Bone marrow (tissue), 2 donors: Measurements from ENCODE around the gene WDR82.

Experiments
- DNase-seq, 2 donors: peaks; one replicate each; lab custom pipeline; 2025; lab: John Stamatoyannopoulos, UW

The WDR82 gene

DNA sequence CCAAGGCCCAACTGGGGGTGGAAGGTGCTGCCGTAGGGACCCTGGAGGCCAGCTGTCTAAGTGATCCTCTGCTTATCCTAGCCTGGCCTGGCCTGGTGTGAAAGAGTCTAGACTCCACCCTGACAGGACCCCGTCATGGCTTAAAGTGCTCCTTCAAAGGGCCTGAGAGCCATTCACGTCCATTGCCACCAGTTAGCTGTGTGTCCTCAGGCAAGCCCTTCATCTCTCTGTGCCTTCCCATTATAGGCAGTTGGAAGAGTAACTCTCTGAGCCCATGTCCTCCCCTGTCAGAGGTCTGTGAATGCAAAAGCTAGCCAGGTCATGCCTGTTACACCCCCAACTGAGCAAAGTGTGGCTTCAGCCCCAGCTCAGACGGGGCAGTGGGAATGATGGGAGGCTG, 28.5 kb upstream of the WDR82 start:
- DNase-seq = no peak

DNA sequence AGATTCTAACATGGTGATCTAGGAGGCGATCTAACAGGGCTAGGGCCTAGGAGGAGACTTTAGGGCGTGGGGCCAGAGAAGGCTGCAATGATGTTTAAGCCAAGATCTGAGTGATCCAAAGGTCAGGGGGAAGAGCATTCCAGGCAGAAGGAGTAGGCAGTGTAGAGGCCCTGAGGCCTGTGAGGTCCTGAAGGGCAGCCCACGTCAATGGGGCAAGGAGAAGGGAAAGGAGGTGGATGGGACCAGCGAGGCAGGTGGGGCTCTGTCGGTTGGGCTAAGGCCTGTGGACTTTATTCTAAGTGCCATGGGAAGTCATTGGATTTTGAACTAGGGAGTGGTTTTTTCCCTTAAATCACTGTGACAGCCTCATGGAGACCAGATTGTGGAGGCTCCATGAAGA, 27.5 kb upstream of the WDR82 start:
- no peak for DNase-seq

DNA sequence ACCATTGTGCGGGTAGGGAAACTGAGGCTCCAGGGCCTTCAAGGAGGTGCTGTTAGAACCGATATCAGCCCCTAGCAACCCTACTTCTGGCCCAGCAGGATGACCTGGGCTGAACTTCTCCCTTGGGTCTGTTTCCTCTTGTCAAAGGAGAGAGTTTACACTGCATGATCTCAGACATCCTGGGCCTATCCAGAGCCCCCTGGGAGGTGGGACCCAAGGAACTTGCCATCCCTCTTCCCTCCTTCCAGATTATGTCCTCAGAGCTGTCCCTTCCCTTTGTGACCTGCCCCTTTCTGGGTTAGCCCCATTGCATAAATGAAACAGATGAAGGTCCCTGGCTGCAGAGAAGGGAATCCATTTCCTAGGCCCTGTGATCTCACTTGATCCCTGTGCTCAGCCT, 25.4 kb upstream of the WDR82 start:
- DNase-seq = no peak

DNA sequence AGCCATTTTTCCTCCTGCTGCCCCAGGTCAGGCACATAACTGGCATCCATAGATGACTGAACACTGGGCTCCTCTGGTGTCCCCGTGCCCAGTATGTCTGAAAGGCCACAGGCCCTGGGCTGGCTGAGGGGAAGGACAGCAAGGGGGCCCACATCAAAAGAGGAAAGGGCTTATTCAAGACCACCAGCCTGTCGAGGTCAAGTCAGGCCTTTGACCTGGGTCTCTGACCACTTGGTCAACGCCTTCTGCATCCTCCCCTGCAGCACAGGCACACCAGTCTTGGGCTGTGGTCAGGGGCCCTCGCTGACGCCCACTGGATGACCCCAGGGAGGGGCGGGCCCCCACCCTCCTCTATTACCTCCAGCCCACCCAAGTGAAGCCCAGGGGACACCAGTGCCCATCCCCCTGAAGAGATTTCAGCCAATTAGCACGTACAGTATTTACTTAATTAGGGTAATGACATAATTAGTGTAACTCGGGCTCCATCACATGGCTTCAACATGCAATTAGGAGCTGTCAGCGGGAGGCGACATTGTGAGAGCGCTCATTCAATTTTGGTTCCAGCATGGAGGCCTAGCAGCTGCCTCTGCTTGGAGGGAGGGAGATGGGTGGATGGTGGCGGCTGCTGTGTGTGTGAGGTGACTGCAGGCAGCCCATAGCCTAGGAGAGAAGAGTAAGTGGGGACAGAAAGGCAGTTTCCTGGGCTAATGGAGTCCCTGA, 24.1 kb upstream of the WDR82 start:
- DNase-seq = no peak

DNA sequence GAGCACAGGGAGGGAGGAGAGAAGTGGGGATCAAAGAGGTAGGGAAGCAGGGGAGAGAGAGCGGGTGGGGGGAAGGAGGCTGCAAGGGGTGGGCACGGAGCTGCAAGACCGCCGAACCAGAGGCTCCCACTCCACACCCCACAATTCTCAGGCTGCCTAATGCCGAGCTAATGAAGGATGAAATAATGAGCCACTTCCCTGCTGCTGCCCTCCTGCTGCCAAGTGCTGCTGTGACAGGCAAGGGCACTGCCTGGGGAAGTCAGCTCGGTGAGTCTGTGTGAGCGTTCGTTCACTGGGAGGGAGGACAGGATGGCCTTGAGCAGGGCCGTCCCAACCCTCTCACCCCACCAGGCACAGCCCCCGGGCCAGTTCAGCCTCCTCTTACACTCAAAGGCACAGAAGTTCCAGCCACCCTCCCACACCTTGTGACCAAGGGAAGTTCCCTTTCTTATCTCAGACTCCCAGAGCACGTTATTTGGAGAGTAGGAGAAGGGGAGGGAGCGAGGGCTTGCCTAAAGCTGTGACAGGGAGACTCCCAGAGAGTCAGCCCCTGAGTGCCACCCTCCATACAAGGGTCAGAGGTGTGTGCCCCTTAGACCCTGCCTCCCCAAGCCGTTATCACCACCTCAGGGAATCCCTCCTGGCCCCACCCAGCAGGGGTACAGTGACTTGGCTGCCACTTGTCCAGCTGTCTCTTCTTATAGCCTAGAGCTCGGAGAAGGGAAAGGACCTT, 21.6 kb upstream of the WDR82 start:
- peak in 1 of 2 donors; percentile 63 for DNase-seq

DNA sequence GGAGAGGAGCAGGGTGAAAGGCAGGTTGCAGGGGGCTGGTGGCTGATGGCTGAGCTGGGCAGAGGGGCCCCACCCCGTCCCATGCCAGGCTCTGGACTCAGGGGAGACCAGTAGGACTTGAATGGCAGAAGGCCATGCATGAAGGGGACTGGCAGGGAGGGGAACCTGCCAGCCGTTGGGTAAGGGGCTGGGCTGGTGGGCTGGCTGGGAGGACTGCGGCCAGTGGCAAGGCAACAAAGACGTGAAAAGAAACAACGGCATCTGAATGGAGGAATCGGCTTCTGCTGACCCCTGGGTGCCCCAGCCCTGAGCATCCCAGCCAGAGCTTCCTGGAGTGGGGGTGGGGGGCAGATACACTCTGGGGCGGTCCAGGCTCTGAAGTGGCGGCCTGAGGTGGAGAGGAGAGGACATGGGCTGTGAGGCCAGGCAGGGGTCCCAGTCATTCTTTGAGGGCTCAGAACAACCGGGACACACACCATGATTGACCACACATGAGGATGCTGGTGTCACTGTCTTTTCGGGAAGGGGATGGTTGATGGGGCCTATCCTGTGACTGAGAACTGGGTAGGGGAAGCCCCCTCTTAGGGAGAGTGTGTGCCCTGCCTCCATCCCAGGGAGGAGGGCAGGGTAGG, 20.9 kb upstream of the WDR82 start:
- no peak for DNase-seq

DNA sequence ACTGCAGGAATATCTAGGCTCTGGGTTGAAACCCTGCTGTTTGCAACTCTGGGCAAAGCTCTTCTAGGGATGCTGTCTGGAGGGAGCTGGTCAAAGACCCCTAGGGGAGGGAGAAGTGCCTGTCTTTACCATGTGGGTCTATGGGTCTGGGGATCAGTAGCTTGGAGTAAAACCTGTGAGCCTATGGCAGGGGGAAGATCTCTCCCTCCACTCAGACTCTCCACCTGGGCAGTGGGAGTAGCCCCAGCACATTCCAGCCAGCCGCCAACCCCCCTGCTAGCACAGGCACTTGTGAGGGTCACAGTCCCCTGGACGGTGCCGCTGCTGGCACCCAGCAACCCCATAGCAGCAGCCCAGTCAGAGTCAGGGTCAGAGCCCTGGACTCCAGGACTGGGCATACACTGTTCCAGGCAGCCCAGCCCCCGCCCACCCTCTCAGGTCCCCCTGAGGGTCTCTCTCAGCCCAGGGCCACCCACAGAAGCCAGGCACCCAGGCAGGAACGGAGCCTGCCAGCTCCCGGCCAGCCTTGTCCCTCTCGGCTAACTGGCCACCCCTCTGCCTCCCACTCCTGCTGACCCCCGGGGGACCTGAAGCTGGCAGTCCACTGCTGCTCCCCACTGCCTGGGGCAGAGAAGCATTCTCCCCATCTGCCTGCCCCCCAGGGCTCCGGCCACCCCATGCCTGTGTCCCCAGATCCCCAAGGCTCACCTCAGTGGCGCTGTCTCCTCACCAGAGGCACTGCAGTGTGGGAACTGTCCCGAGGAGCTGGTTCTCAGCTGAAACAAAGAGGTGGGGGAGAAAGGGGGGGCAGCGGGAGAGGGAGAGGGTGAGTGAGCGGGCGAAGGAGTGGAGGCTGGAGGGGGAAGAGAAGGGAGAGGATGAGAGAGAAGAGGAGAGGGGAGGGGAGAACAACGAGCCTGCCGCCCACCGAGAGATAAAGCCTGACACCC, 20.0 kb upstream of the WDR82 start:
- DNase-seq = no peak

DNA sequence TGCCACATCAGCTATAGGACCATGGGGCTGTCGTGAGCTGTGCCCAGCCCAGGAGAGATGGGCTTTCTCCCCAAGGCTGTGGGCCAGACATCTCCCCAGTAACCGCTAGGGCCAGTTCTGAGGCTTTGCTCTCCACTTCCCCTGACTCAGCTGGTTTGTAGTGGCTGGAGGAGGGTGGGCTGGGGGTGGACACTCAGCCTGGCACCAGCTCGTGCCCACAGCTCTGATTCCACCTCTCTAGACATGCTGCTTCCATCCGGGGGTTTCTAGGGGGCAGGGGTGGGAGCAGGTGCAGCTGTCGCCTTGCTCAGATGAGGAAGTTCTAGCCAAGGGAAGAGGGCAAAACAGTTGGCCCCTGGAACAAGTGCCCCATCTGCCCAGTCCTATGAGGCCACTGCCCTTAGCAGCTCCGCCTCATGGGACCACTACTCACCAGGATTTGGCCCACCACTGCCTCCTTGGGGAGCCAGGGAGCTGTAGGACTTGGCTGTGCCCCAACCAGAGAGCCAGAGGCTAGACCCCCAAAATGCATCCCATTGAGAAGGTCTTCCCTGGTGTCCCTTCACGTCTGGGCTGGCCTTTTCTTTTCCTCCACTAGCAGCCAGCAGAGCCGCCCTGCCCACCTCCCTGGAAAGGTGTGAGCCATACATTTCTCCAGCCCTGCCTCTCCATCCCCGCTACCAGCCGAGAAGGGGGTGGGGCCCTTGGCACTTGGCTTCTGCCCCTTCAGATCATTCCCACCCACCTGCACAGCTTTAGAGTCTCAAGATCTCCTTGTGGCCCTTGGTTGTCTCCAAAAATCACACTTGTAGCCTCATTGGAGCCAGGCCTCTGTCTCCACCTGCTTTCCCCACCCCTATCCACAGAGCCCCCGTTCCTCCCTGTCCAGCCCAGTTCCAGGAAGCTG, 19.0 kb upstream of the WDR82 start:
- DNase-seq = peak in 1 of 2 donors; percentile 22

DNA sequence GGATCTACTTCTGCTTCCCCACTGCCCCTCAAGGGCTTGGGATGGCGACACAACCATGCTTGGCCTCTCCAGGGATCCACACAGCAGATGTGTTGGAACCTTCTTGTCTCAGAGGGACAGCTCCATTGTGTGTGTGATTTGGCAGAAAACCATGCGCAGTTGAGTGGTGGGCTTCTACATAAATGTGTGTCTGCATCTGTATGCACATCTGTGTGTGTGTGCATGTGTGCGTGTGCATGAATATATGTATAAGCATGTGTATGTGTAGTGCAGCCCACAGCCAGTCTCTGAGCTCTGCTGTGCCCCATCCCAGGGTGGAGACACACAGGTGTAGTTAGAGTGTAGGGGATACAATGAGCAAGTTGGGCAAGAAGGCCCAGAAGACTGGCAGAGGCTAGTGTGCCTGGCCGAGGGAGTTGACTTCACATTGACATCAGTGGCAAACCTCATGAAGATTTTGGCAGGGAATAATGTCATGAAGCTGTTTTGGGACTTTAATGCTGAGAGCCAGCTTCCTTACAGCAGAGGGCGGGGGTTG, 17.3 kb upstream of the WDR82 start:
- no peak for DNase-seq

DNA sequence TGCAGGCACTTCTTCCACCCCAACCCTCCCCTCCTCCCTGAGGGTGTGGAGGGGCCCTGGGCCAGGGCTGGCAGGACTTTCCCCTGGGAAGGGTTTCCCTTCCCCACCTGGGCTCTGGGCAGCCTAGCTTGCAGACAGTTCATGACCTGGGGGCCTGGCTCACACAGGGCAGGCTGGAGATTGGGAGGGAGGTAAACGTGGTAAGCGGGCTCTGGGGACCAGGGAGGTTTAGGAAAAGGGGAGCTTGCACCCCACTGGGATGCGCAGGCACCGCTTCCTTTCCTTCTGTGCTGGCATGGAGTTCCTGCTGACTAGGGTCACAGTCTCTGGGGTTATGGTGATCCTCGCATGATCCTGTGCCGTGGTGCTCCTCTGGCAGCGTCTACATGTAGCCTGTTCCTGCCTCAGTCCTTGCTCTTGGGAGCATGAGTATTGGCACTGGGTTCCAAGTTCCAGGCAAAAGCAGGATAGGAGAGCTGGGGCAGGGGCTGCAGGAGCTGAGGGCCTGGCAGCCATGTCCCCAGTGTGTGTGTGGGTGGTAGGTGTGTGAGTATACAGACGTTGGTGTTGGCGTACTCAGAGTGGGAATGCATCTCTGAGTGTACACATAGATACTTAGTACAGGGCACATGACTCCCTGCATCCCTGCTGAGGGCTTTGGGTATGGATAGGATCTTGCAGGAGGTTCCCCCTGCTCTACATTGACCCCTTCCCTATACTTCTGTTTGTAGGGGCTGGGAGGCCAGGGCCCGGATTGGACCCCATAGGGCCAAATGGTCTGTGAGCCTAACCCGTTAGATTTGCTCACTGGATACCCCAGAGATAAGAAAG, 16.1 kb upstream of the WDR82 start:
- no peak for DNase-seq

DNA sequence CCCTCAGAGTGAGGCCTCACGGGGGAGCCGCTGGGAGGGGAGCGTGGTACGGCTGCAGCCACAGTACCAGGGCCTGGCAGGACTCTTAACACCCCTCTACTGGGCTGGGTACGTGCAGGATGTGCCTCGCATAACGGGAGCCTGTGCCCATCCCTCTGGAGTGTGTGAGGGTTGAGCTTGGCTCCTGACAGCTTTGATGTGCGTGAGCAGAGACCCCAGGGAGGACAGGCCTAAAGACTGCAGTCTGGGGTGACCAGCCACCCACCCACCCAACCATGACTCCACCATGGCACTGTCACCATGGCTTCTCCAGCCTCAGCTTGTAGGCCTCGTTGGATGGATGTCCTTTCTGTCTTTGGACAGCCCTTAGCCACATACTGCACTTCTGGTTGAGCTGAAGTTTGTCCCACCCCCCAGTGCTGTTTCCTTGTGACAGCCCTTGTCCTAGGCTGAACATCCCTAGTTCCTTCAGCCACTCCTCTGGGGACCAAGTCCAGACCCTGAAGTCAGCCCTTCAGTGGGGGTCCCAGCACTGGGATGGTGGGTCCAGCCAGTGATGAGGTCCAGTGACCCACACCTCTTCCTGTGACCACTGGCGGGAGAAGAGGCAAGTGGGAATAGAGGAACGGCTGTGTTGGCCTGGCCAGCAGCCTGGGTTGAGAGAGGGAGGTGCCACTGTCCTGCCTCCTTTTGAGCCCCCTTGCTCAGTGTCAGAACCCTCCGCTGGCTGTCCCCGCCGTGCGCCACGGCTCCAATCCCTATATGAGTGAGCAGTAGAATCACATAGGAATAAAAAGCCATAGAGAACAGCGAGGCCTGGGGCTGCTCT, 15.3 kb upstream of the WDR82 start:
- DNase-seq = no peak

DNA sequence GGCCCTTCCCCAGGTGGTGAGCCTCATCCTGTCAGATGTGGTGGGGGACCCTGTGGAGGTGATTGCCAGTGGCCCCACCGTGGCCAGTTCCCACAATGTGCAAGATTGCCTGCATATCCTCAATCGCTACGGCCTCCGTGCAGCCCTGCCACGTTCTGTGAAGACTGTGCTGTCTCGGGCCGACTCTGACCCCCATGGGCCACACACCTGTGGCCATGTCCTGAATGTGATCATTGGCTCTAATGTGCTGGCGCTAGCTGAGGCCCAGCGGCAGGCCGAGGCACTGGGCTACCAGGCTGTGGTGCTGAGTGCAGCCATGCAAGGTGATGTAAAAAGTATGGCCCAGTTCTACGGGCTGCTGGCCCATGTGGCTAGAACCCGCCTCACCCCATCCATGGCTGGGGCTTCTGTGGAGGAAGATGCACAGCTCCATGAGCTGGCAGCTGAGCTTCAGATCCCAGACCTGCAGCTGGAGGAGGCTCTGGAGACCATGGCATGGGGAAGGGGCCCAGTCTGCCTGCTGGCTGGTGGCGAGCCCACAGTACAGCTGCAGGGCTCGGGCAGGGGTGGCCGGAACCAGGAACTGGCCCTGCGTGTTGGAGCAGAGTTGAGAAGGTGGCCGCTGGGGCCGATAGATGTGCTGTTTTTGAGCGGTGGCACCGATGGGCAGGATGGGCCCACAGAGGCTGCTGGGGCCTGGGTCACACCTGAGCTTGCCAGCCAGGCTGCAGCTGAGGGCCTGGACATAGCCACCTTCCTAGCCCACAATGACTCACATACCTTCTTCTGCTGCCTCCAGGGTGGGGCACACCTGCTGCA, 14.0 kb upstream of the WDR82 start:
- DNase-seq = no peak

DNA sequence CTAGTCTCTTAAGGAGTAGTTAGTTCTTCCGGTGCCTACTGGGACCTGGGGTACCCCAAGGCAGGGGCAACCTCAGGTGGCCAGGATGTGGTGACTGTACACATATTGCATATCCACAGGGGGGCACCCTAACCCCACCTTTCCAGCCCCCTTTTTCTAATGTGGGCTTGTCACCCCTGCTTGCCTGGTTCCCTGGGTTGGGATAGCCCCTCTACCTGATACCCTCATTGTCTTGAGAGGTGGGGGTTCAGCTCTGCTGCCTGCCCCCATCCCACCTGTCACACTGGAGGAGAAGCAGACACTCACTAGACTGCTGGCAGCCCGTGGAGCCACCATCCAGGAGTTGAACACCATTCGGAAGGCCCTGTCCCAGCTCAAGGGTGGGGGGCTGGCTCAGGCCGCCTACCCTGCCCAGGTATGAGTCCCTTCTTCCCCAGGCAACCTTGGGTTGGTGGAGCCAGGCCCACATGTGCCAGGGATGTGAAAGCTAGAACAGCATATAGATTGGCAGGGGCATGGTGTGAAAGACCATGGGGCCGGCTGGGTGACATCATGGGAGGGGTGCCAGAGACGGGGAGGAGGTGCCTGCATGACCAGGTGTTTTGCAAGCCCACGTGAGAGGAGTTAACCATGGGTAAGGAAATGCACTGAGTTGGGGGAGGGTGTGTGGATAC, 13.2 kb upstream of the WDR82 start:
- DNase-seq = peak in 1 of 2 donors; percentile 27

DNA sequence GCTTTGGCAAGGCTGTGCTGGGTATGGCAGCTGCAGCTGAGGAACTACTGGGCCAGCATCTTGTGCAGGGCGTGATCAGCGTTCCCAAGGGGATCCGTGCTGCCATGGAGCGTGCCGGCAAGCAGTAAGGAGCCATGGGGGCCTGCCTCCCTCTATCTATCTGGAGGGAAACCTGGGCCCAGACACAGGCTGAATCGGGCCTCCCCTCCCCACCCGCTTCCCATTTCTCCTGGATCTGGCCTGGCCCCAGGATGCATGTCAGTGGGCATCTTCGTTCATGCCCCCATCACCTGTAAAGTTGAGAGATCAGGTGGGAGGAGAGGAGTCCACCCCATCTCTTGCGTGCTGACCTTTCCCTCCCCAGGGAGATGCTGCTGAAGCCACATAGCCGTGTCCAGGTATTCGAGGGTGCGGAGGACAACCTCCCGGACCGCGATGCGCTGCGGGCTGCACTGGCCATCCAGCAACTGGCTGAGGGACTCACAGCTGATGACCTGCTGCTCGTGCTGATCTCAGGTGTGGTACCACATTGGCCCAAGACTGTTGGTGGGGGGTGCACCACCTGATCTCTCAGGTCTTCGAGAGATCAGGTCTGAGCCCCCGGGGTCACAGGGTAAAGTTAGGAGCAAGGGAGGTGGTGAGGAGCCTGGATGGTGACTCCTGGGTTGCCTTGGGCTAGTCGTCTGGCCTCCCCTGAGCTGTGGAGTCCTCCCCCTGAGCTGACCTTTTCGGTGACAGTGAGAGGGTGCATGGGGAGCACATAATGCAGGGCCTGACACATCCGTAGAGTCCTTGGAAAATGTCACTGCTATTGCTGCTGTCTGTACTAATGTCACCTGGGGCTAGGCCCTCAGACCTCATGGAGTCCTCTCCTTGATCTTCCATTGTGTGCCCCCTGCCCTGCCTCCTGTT, 12.4 kb upstream of the WDR82 start:
- no peak for DNase-seq

DNA sequence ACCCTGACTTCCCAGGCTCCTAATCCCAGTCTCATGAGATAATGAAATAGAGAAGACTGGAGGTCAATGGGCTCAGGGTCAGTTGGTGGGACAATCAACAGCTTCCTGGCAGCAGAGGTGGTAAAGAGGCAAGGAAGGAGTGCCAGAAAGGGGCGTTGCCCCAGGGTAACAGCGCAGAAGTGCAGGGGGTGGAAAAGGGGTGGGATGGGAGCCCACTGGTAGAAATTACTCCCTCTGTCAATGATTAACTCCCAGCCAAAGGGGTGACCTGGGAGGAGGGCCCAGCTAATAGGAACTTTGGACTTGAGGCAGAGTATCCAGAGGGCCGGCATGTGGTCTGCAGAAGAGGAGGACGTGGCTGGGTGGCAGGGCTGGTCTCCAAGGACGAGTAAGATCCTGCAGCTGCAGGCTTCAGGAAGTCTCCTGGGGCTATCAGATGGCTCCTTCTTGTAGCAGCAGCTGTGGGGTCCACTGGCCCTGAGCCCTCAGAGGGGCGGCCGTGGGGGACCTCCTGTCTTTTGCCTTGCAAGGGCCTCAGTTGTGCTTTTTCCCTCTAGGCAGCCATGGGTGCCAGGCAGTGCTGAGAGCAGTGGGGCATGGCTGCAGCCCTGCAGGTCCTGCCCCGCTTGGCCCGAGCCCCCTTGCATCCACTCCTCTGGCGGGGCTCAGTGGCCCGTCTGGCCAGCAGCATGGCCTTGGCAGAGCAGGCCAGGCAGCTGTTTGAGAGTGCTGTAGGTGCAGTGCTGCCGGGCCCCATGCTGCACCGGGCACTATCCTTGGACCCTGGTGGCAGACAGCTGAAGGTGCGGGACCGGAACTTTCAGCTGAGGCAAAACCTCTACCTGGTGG, 11.5 kb upstream of the WDR82 start:
- DNase-seq = no peak
